SK-N-SH (cell line): Measurements from ENCODE around the gene SLC27A4. TPM values are rescaled to one million over a fixed set of nuclear protein-coding genes. Genes with fewer than 3 reads are reported as not detected.
"Not testable (repeated sequence)": the region's sequence is repeated elsewhere in the genome, so short reads cannot be mapped to it uniquely, and the experiment has no call there.

ENCODE experiments used
- CTCF ChIA-PET: fragments of 300-600, 350-600 bp; formaldehyde crosslinking; extraction: SDS; loops from one replicate; lab custom pipeline; 2021; lab: Yijun Ruan, JAX
- POLR2A ChIA-PET: fragments of 350-600 bp; sonication (Branson Sonifier 250); formaldehyde crosslinking; extraction: SDS; loops from one replicate; lab custom pipeline; 2020; ENCODE audit warnings: antibody characterized with exemption, inconsistent platforms; lab: Yijun Ruan, JAX
- DNase-seq: peaks from one replicate; pipeline ENCODE4 v3.0.0; 2012
- H2AFZ ChIP-seq: fragments of 200-600 bp; sonication (generic); 2 replicates; pipeline ENCODE4 v1.8.1; 2016; ENCODE audit warnings: antibody characterized with exemption, mild to moderate bottlenecking, low read depth
- H3F3A ChIP-seq: fragments of 200-600 bp; sonication (generic); replicated peaks from 2 replicates; pipeline ENCODE3; 2016; ENCODE audit warnings: antibody characterized with exemption, mild to moderate bottlenecking; ENCODE audit not compliant: insufficient read depth
- H3K27ac ChIP-seq, 2 experiments: fragments of 200-500 bp in 1 of 2; fragments of 200-600 bp in 1 of 2; sonication (Bioruptor generic) in 1 of 2; sonication (generic), shearing (Covaris generic) in 1 of 2; 2 replicates each; pipeline versions ENCODE4 v1.5.1 to v1.6.1; 2014 to 2016; ENCODE audit warnings: low read depth in 2 of 2, inconsistent platforms in 1 of 2, low read length in 1 of 2, mild to moderate bottlenecking in 1 of 2, mixed read lengths in 1 of 2
- H3K27me3 ChIP-seq: fragments of 200-600 bp; sonication (generic), shearing (Covaris generic); 2 replicates; pipeline ENCODE4 v1.6.1; 2016; ENCODE audit warnings: mixed run types; ENCODE audit not compliant: insufficient read depth
- H3K36me3 ChIP-seq, 2 experiments: fragments of 200-500 bp in 1 of 2; fragments of 200-600 bp in 1 of 2; sonication (Bioruptor generic) in 1 of 2; sonication (generic) in 1 of 2; replicated peaks in 1 of 2; 2 replicates each; pipeline versions ENCODE3 to v1.5.1; 2014 to 2016; ENCODE audit warnings: low read length in 1 of 2, mild to moderate bottlenecking in 1 of 2; ENCODE audit not compliant: insufficient read depth in 2 of 2, control insufficient read depth in 1 of 2
- H3K4me1 ChIP-seq, 2 experiments: fragments of 200-500 bp in 1 of 2; fragments of 200-600 bp in 1 of 2; sonication (Bioruptor generic) in 1 of 2; sonication (generic), shearing (Covaris generic) in 1 of 2; 2 replicates each; pipeline versions ENCODE4 v1.5.1 to v1.6.1; 2014 to 2016; ENCODE audit warnings: low read depth in 1 of 2, low read length in 1 of 2, mixed run types in 1 of 2; ENCODE audit not compliant: insufficient read depth in 2 of 2, control insufficient read depth in 1 of 2
- H3K4me2 ChIP-seq: fragments of 200-600 bp; sonication (generic), shearing (Covaris generic); 2 replicates; pipeline ENCODE4 v1.6.1; 2017; ENCODE audit warnings: mixed run types
- H3K4me3 ChIP-seq, 2 experiments: fragments of 200-500 bp in 1 of 2; fragments of 200-600 bp in 1 of 2; sonication (Bioruptor generic) in 1 of 2; sonication (generic), shearing (Covaris generic) in 1 of 2; 2 replicates each; pipeline versions ENCODE4 v1.5.1 to v1.8.1; 2014 to 2016; ENCODE audit warnings: low read depth in 2 of 2, inconsistent platforms in 1 of 2, low read length in 1 of 2, mild to moderate bottlenecking in 1 of 2, mixed read lengths in 1 of 2, moderate library complexity in 1 of 2
- H3K79me2 ChIP-seq: fragments of 200-600 bp; sonication (generic); 2 replicates; pipeline ENCODE4 v1.8.1; 2017; ENCODE audit warnings: mild to moderate bottlenecking; ENCODE audit not compliant: insufficient read depth
- H3K9ac ChIP-seq: fragments of 200-600 bp; sonication (generic); 2 replicates; pipeline ENCODE4 v1.6.1; 2017; ENCODE audit warnings: mixed run types
- H3K9me2 ChIP-seq: fragments of 200-600 bp; sonication (generic); 2 replicates; pipeline ENCODE4 v1.6.1; 2017; ENCODE audit warnings: mixed run types
- H3K9me3 ChIP-seq: fragments of 200-600 bp; sonication (generic); 2 replicates; pipeline ENCODE4 v1.6.1; 2017; ENCODE audit warnings: mixed run types, mild to moderate bottlenecking, moderate library complexity
- H4K20me1 ChIP-seq: fragments of 200-600 bp; sonication (generic); 2 replicates; pipeline ENCODE4 v1.6.1; 2017; ENCODE audit warnings: mild to moderate bottlenecking, mixed run types; ENCODE audit not compliant: insufficient read depth
- GATA2 ChIP-seq: sonication (generic); formaldehyde crosslinking; IDR thresholded peaks from 2 replicates; pipeline ENCODE4 v1.5.0; 2020; ENCODE audit warnings: mild to moderate bottlenecking, missing genetic modification reagents
- MEF2A ChIP-seq: IDR thresholded peaks from 2 replicates; pipeline ENCODE4 v1.4.0; 2012; ENCODE audit warnings: low read depth, borderline replicate concordance
- MXI1 ChIP-seq: IDR thresholded peaks from 2 replicates; pipeline ENCODE4 v1.6.1; 2012; ENCODE audit warnings: mild to moderate bottlenecking, low read depth, low read length, improper control_type of control experiment
- NFIC ChIP-seq: IDR thresholded peaks from 2 replicates; pipeline ENCODE4 v1.4.0; 2012; ENCODE audit warnings: borderline replicate concordance
- NRF1 ChIP-seq: IDR thresholded peaks from 2 replicates; pipeline ENCODE4 v1.6.1; 2012; ENCODE audit warnings: low read depth, mild to moderate bottlenecking, low read length
- POLR2AphosphoS5 ChIP-seq: IDR thresholded peaks from 2 replicates; pipeline ENCODE4 v1.6.1; 2012; ENCODE audit warnings: low read depth, low read length
- REST ChIP-seq: IDR thresholded peaks from 2 replicates; pipeline ENCODE4 v1.6.1; 2012; ENCODE audit warnings: mild to moderate bottlenecking, low read depth, low read length, moderate library complexity
- TAF1 ChIP-seq: IDR thresholded peaks from 2 replicates; pipeline ENCODE4 v1.6.1; 2012; ENCODE audit warnings: low read depth, mild to moderate bottlenecking, low read length, moderate library complexity, borderline replicate concordance
- TEAD4 ChIP-seq: IDR thresholded peaks from 2 replicates; pipeline ENCODE4 v1.4.0; 2012; ENCODE audit warnings: mild to moderate bottlenecking, borderline replicate concordance; ENCODE audit not compliant: insufficient read depth
- USF2 ChIP-seq: fragments of 150-350 bp; IDR thresholded peaks from 2 replicates; pipeline ENCODE4 v1.6.1; 2017; ENCODE audit warnings: antibody characterized with exemption, low read length, low read depth, borderline replicate concordance
- YY1 ChIP-seq: IDR thresholded peaks from 2 replicates; pipeline ENCODE4 v1.4.0; 2012; ENCODE audit warnings: low read depth, mild to moderate bottlenecking
- WGBS: methylation state at CpG from one replicate; pipeline ENCODE4 v1.1.6; 2017; ENCODE audit warnings: low lambda C conversion rate; 5-methylcytosine and 5-hydroxymethylcytosine counted together
- polyA plus RNA-seq, 3 experiments: library from polyadenylated mRNA; depleted of rRNA; stranded (reverse); fragments of >200 nt; gene quantifications; 2 replicates each; pipeline ENCODE4 v1.2.3, GENCODE V29; 2012
- TF ChIP-seq, protein P1 (sequence below): fragments of 200-600 bp; sonication (generic); IDR thresholded peaks from 2 replicates; pipeline ENCODE4 v1.6.1; 2017; ENCODE audit warnings: antibody characterized with exemption, mild to moderate bottlenecking, moderate library complexity
- TF ChIP-seq, protein P2 (sequence below): IDR thresholded peaks from 2 replicates; pipeline ENCODE4; 2012

The SLC27A4 gene
- polyA plus RNA-seq, 1 of the 3 experiments (the other 2 are of a cell fraction), result 24.1 TPM

- 0 out of 2 replicates have a peak, but pooled peaks cover 3% of the 10 kb centered on the region for H4K20me1 ChIP-seq
- no peak for TF ChIP-seq YY1
- TF ChIP-seq TAF1, result no peak
- TF ChIP-seq USF2, result no peak
- TF ChIP-seq, protein P1, sequence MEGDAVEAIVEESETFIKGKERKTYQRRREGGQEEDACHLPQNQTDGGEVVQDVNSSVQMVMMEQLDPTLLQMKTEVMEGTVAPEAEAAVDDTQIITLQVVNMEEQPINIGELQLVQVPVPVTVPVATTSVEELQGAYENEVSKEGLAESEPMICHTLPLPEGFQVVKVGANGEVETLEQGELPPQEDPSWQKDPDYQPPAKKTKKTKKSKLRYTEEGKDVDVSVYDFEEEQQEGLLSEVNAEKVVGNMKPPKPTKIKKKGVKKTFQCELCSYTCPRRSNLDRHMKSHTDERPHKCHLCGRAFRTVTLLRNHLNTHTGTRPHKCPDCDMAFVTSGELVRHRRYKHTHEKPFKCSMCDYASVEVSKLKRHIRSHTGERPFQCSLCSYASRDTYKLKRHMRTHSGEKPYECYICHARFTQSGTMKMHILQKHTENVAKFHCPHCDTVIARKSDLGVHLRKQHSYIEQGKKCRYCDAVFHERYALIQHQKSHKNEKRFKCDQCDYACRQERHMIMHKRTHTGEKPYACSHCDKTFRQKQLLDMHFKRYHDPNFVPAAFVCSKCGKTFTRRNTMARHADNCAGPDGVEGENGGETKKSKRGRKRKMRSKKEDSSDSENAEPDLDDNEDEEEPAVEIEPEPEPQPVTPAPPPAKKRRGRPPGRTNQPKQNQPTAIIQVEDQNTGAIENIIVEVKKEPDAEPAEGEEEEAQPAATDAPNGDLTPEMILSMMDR, result no peak
- TF ChIP-seq, protein P2, sequence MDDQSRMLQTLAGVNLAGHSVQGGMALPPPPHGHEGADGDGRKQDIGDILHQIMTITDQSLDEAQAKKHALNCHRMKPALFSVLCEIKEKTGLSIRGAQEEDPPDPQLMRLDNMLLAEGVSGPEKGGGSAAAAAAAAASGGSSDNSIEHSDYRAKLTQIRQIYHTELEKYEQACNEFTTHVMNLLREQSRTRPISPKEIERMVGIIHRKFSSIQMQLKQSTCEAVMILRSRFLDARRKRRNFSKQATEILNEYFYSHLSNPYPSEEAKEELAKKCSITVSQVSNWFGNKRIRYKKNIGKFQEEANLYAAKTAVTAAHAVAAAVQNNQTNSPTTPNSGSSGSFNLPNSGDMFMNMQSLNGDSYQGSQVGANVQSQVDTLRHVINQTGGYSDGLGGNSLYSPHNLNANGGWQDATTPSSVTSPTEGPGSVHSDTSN, result no peak
- no peak for TF ChIP-seq MXI1
- no peak for TF ChIP-seq MEF2A
- TF ChIP-seq GATA2 (CRISPR knock-in tag), result no peak
- no peak for TF ChIP-seq NRF1
- TF ChIP-seq REST, result no peak
- TF ChIP-seq NFIC, result no peak
- TF ChIP-seq TEAD4, result no peak
- TF ChIP-seq POLR2AphosphoS5, result no peak
- H3K9me3 ChIP-seq, result no peaks in the 10 kb centered on the region
- H3F3A ChIP-seq, result peaks cover 18% of the 10 kb centered on the region
- no peak for DNase-seq
- CTCF ChIA-PET, result interaction anchor here (1.3 to 1.5 kb wide), 2 partner anchors 28 to 74 kb away, joined by 3 to 5 read pairs; no protein-coding TSS in a partner anchor
- H3K9me2 ChIP-seq, result no peaks in the 10 kb centered on the region
- H3K4me2 ChIP-seq, result no peak overlapping the region
- POLR2A ChIA-PET, result no interaction called here
- H3K36me3 ChIP-seq, result peaks cover 7 to 9% of the 10 kb centered on the region in 2 experiments
- H3K27ac ChIP-seq, result no peak overlapping the region
- over 99% methylated on average over 7 of the region's 7 CpGs for WGBS
- H3K4me1 ChIP-seq, result peaks cover 0 to 6% of the 10 kb centered on the region in 2 experiments; a peak in 1 of 4 replicates
- H3K4me3 ChIP-seq, result no peak overlapping the region
- H3K27me3 ChIP-seq, result no peaks in the 10 kb centered on the region
- no peak overlapping the region for H2AFZ ChIP-seq
- peaks cover 18% of the 10 kb centered on the region; the same call in 1 of the 2 replicates for H3K79me2 ChIP-seq
- H3K9ac ChIP-seq, result no peak overlapping the region
Measured at GRCh38 chr9:128337936-128338335, 2.4 kb upstream of the SLC27A4 start.

DNA sequence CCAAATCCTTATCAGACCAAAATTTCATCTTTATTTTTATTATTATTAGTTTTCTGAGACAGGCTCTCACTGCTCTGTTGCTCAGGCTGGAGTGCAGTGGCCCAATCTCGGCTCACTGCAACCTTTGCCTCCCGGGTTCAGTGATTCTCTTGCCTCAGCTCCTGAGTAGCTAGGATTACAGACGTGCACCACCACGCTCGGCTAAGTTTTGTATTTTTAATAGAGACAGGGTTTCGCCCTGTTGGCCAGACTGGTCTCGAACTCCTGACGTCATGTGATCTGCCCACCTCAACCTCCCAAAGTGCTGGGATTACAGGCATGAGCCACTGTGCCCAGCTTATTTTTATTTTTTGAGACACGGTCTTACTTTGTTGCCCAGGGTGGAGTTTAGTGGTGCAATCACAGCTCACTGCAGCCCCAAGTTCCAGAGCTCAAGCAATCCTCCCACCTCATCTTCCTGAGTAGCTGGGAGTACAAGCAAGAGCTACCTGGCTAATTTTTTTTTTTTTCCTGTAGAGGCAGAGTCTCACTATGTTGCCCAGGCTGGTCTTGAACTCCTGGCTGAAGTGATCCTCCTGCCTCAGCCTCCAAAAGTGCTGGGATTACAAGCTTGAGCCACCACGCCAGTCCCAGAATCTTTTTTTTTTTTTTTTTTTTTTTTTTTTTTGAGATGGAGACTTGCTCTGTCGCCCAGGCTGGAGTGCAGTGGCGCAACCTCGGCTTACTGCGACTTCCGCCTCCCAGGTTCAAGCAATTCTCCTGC is 1.3 kb upstream of the SLC27A4 start:
- DNase-seq, H4K20me1 ChIP-seq, H3K9me2 ChIP-seq, H3K4me1 ChIP-seq, H3K27me3 ChIP-seq, H3K9me3 ChIP-seq, H3K4me2 ChIP-seq, H3K4me3 ChIP-seq, H3K9ac ChIP-seq, POLR2A ChIA-PET, H2AFZ ChIP-seq, H3K27ac ChIP-seq: not testable (repeated sequence)
- H3K36me3 ChIP-seq, result peaks cover 11 to 15% of the 10 kb centered on the region in 2 experiments
- 98% methylated on average over 13 of the region's 15 CpGs for WGBS
- H3F3A ChIP-seq, result peaks cover 18% of the 10 kb centered on the region
- H3K79me2 ChIP-seq, result peaks cover 19% of the 10 kb centered on the region; the same call in 1 of the 2 replicates
- CTCF ChIA-PET, result interaction anchor here (1.3 to 1.5 kb wide), 2 partner anchors 42 to 73 kb away, joined by 3 to 5 read pairs; no protein-coding TSS in a partner anchor
